H9 (cell line): Measurements from ENCODE around the gene MED23. TPM values are rescaled to one million over a fixed set of nuclear protein-coding genes. Genes with fewer than 3 reads are reported as not detected.

Experiments used
- DNase-seq: peaks from one replicate; pipeline ENCODE4 v3.0.0-alpha.2; 2017
- H2AFZ ChIP-seq: one replicate; pipeline ENCODE4 v1.6.1; 2013; ENCODE audit warnings: mild to moderate bottlenecking, low read length, control low read depth, moderate library complexity
- H2AK5ac ChIP-seq: 2 replicates; pipeline ENCODE4 v1.6.1; 2013; ENCODE audit warnings: low read length, control low read depth, mixed read lengths; ENCODE audit not compliant: insufficient read length
- H2BK120ac ChIP-seq: one replicate; pipeline ENCODE4 v1.6.1; 2013; ENCODE audit warnings: low read depth, mild to moderate bottlenecking, low read length, control low read depth, inconsistent platforms; ENCODE audit not compliant: poor library complexity, severe bottlenecking
- H2BK12ac ChIP-seq: 2 replicates; pipeline ENCODE4 v1.6.1; 2013; ENCODE audit warnings: low read length, control low read depth, mixed read lengths, low read depth; ENCODE audit not compliant: insufficient read length
- H2BK15ac ChIP-seq: 2 replicates; pipeline ENCODE4 v1.6.1; 2013; ENCODE audit warnings: low read depth, low read length, control low read depth
- H2BK20ac ChIP-seq: one replicate; pipeline ENCODE4 v1.6.1; 2013; ENCODE audit warnings: low read depth, mild to moderate bottlenecking, low read length, control low read depth, inconsistent platforms; ENCODE audit not compliant: poor library complexity, severe bottlenecking
- H2BK5ac ChIP-seq: 2 replicates; pipeline ENCODE4 v1.6.1; 2013; ENCODE audit warnings: low read length, control low read depth, mixed read lengths; ENCODE audit not compliant: insufficient read length
- H3K14ac ChIP-seq: 2 replicates; pipeline ENCODE4 v1.6.1; 2013; ENCODE audit warnings: low read length, control low read depth; ENCODE audit not compliant: insufficient read depth
- H3K18ac ChIP-seq: 2 replicates; pipeline ENCODE4 v1.6.1; 2013; ENCODE audit warnings: low read depth, mild to moderate bottlenecking, mixed read lengths, low read length, control low read depth; ENCODE audit not compliant: insufficient read length
- H3K23ac ChIP-seq: 2 replicates; pipeline ENCODE4 v1.6.1; 2013; ENCODE audit warnings: low read length, control low read depth, mixed read lengths, low read depth; ENCODE audit not compliant: insufficient read length
- H3K23me2 ChIP-seq: 2 replicates; pipeline ENCODE4 v1.6.1; 2013; ENCODE audit warnings: low read depth, mild to moderate bottlenecking, mixed read lengths, low read length, control low read depth; ENCODE audit not compliant: insufficient read length, poor library complexity, severe bottlenecking
- H3K27ac ChIP-seq: 2 replicates; pipeline ENCODE4 v1.5.1; 2013; ENCODE audit warnings: low read length, control low read depth, mixed read lengths, low read depth; ENCODE audit not compliant: insufficient read length
- H3K27me3 ChIP-seq: 2 replicates; pipeline ENCODE4 v1.6.1; 2013; ENCODE audit warnings: low read length, control low read depth, inconsistent platforms; ENCODE audit not compliant: insufficient read depth
- H3K4ac ChIP-seq: 2 replicates; pipeline ENCODE4 v1.6.1; 2013; ENCODE audit warnings: low read depth, mild to moderate bottlenecking, control low read depth, inconsistent platforms, low read length, moderate library complexity
- H3K4me1 ChIP-seq: 2 replicates; pipeline ENCODE4 v1.6.1; 2013; ENCODE audit warnings: low read length, control low read depth, inconsistent platforms; ENCODE audit not compliant: insufficient read depth
- H3K4me2 ChIP-seq: 2 replicates; pipeline ENCODE4 v1.6.1; 2013; ENCODE audit warnings: low read length, control low read depth, mixed read lengths; ENCODE audit not compliant: insufficient read length, insufficient read depth
- H3K56ac ChIP-seq: 2 replicates; pipeline ENCODE4 v1.6.1; 2013; ENCODE audit warnings: low read depth, mild to moderate bottlenecking, mixed read lengths, low read length, control low read depth; ENCODE audit not compliant: insufficient read length
- H3K79me1 ChIP-seq: 2 replicates; pipeline ENCODE4 v1.6.1; 2013; ENCODE audit warnings: low read depth, mild to moderate bottlenecking, moderate library complexity, low read length, control low read depth, inconsistent platforms; ENCODE audit not compliant: insufficient read depth, poor library complexity, severe bottlenecking
- H3K79me2 ChIP-seq: 2 replicates; pipeline ENCODE4 v1.6.1; 2013; ENCODE audit warnings: low read length, control low read depth, inconsistent platforms; ENCODE audit not compliant: insufficient read depth
- H3K9ac ChIP-seq: 2 replicates; pipeline ENCODE4 v1.6.1; 2013; ENCODE audit warnings: low read length, control low read depth, mixed read lengths; ENCODE audit not compliant: insufficient read length; ENCODE audit errors: extremely low read depth
- H3K9me3 ChIP-seq: one replicate; pipeline ENCODE4 v1.6.1; 2013; ENCODE audit warnings: low read depth, low read length, inconsistent platforms; ENCODE audit not compliant: control insufficient read depth
- H3T11ph ChIP-seq: one replicate; pipeline ENCODE4 v1.6.1; 2013; ENCODE audit warnings: mild to moderate bottlenecking, low read length, control low read depth, inconsistent platforms
- H4K20me1 ChIP-seq: one replicate; pipeline ENCODE4 v1.6.1; 2013; ENCODE audit not compliant: control insufficient read depth, insufficient read length, insufficient read depth
- H4K5ac ChIP-seq: 2 replicates; pipeline ENCODE4 v1.6.1; 2013; ENCODE audit warnings: low read depth, mild to moderate bottlenecking, mixed read lengths, low read length, control low read depth; ENCODE audit not compliant: insufficient read length
- H4K8ac ChIP-seq: replicated peaks from 2 replicates; pipeline ENCODE4 v1.6.1; 2013; ENCODE audit warnings: low read length, control low read depth, mixed read lengths, low read depth; ENCODE audit not compliant: insufficient read length
- H4K91ac ChIP-seq: 2 replicates; pipeline ENCODE4 v1.6.1; 2013; ENCODE audit warnings: low read depth, mild to moderate bottlenecking, moderate library complexity, mixed read lengths, low read length, control low read depth; ENCODE audit not compliant: insufficient read length
- H3K27ac Mint-ChIP-seq, 3 experiments: 2 replicates in 2 of 3; 3 replicates in 1 of 3; pipeline ENCODE4 v1.8.0; 2020 to 2021; ENCODE audit warnings: mixed read lengths in 3 of 3, mild to moderate bottlenecking in 1 of 3, moderate library complexity in 1 of 3
- H3K27me3 Mint-ChIP-seq: 2 replicates; pipeline ENCODE4 v1.8.0; 2021; ENCODE audit warnings: low read depth, mild to moderate bottlenecking, moderate library complexity, mixed read lengths
- H3K36me3 Mint-ChIP-seq, 3 experiments: 2 replicates in 2 of 3; 3 replicates in 1 of 3; pipeline ENCODE4 v1.8.0; 2020 to 2021; ENCODE audit warnings: low read depth in 3 of 3, mixed read lengths in 3 of 3; ENCODE audit not compliant: insufficient read depth in 1 of 3
- H3K4me1 Mint-ChIP-seq, 2 experiments: 2 replicates each; pipeline ENCODE4 v1.8.0; 2020; ENCODE audit warnings: mixed read lengths in 2 of 2
- H3K4me3 Mint-ChIP-seq, 2 experiments: 2 replicates in 1 of 2; 3 replicates in 1 of 2; pipeline ENCODE4 v1.8.0; 2020 to 2021; ENCODE audit warnings: mild to moderate bottlenecking in 2 of 2, mixed read lengths in 2 of 2, moderate library complexity in 1 of 2
- H3K9me3 Mint-ChIP-seq, 2 experiments: 2 replicates in 1 of 2; 3 replicates in 1 of 2; pipeline ENCODE4 v1.8.0; 2020; ENCODE audit warnings: mild to moderate bottlenecking in 2 of 2, mixed read lengths in 2 of 2, moderate library complexity in 1 of 2
- CTCF ChIP-seq: fragments of 200-600 bp; sonication (generic); conservative IDR thresholded peaks from 3 replicates; pipeline ENCODE4 v1.8.0; 2021; ENCODE audit warnings: antibody characterized with exemption, mild to moderate bottlenecking
- WGBS: extraction: QIAGEN DNeasy Blood & Tissue Kit; methylation state at CpG from one replicate; pipeline ENCODE4 v1.1.7; 2013; ENCODE audit warnings: missing lambda C conversion rate, low lambda C conversion rate, mixed read lengths; ENCODE audit not compliant: insufficient read length; ENCODE audit errors: extremely low coverage; 5-methylcytosine and 5-hydroxymethylcytosine counted together
- total RNA-seq: library from RNA; stranded (reverse); gene quantifications from 2 replicates; pipeline ENCODE4 v1.2.1, GENCODE V29; 2021

MED23 gene
- total RNA-seq, 1 experiment from 2014 or later: 16.2 TPM

- Histone ChIP-seq H2AK5ac (no peak overlapping the region), H4K8ac (no peak overlapping the region), H4K5ac (no peak overlapping the region), H3K9ac (no peak overlapping the region), H4K20me1 (no peaks in the 10 kb centered on the region), H3K14ac (no peak overlapping the region), H3K23me2 (no peaks in the 10 kb centered on the region), H2BK120ac (no peak overlapping the region), H3K27ac (no peak overlapping the region), H3K79me1 (no peaks in the 10 kb centered on the region), H3K27me3 (no peaks in the 10 kb centered on the region), H2BK12ac (no peak overlapping the region), H3K18ac (no peak overlapping the region), H3K79me2 (no peaks in the 10 kb centered on the region), H2BK15ac (no peak overlapping the region), H3K23ac (no peak overlapping the region), H2AFZ (no peak overlapping the region), H2BK20ac (no peak overlapping the region), H3T11ph (no peak overlapping the region), H3K4me1 (no peaks in the 10 kb centered on the region; the same call in 1 of the 2 replicates), H3K9me3 (no peaks in the 10 kb centered on the region), H3K56ac (no peak overlapping the region), H4K91ac (no peak overlapping the region), H3K4ac (no peak overlapping the region), H3K4me2 (no peak overlapping the region), H2BK5ac (no peak overlapping the region)
- no peaks in the 10 kb centered on the region for H3K36me3 Mint-ChIP-seq
- H3K4me1 Mint-ChIP-seq: no peaks in the 10 kb centered on the region; a peak in 1 of 4 replicates
- H3K27me3 Mint-ChIP-seq: peaks cover 5% of the 10 kb centered on the region
- H3K9me3 Mint-ChIP-seq: no peaks in the 10 kb centered on the region
- WGBS: no CpG with 5 or more reads among the region's 2 CpGs
- TF ChIP-seq CTCF: peak; percentile 24; the same call in 1 of the 3 replicates
- H3K27ac Mint-ChIP-seq: no peak overlapping the region
- no peak overlapping the region for H3K4me3 Mint-ChIP-seq
- DNase-seq: no peak
Observed at GRCh38 chr6:131655951-131656350, 27.9 kb upstream of the MED23 start.
